Effector memory CD4-positive, alpha-beta T cell (primary cell): ENCODE data around the gene PLEKHA7.

ENCODE experiments used
- DNase-seq, 3 donors: peaks; one replicate each; pipeline ENCODE4 v3.0.0-alpha.2; 2020
- H3K27ac ChIP-seq: 2 replicates; pipeline ENCODE4 v1.7.0; 2013; ENCODE audit warnings: mild to moderate bottlenecking, low read length, moderate library complexity; ENCODE audit not compliant: insufficient read depth, poor library complexity, severe bottlenecking
- H3K27me3 ChIP-seq: replicated peaks from 2 replicates; pipeline ENCODE4 v1.7.0; 2013; ENCODE audit warnings: mild to moderate bottlenecking, low read length; ENCODE audit not compliant: insufficient read depth, control insufficient read depth, poor library complexity, severe bottlenecking
- H3K36me3 ChIP-seq: 2 replicates; pipeline ENCODE4 v1.7.0; 2013; ENCODE audit warnings: mild to moderate bottlenecking, low read length, moderate library complexity; ENCODE audit not compliant: control insufficient read depth, insufficient read depth
- H3K4me1 ChIP-seq: 2 replicates; pipeline ENCODE4 v1.7.0; 2013; ENCODE audit warnings: low read length, mild to moderate bottlenecking; ENCODE audit not compliant: control insufficient read depth, insufficient read depth, poor library complexity, severe bottlenecking
- H3K4me3 ChIP-seq: 2 replicates; pipeline ENCODE4 v1.7.0; 2013; ENCODE audit warnings: low read length, low read depth, mild to moderate bottlenecking; ENCODE audit not compliant: insufficient read depth, poor library complexity, severe bottlenecking
- H3K9me3 ChIP-seq: 2 replicates; pipeline ENCODE4 v1.7.0; 2013; ENCODE audit warnings: mild to moderate bottlenecking, low read length, moderate library complexity; ENCODE audit not compliant: control insufficient read depth

The PLEKHA7 gene

GRCh38 chr11:17024924-17025323, 10.7 kb upstream of the PLEKHA7 start:
- no peak overlapping the region for H3K4me3 ChIP-seq
- no peaks in the 10 kb centered on the region for H3K4me1 ChIP-seq
- H3K36me3 ChIP-seq = no peaks in the 10 kb centered on the region
- no peaks in the 10 kb centered on the region for H3K9me3 ChIP-seq
- no peak overlapping the region for H3K27ac ChIP-seq
- H3K27me3 ChIP-seq = no peaks in the 10 kb centered on the region
- DNase-seq = no peak

GRCh38 chr11:17021511-17021910, 7.3 kb upstream of the PLEKHA7 start:
- Histone ChIP-seq H3K4me1 (no peaks in the 10 kb centered on the region), H3K4me3 (no peak overlapping the region), H3K9me3 (no peaks in the 10 kb centered on the region), H3K27me3 (no peaks in the 10 kb centered on the region), H3K27ac (no peak overlapping the region), H3K36me3 (no peaks in the 10 kb centered on the region)
- no peak for DNase-seq

GRCh38 chr11:17020831-17021230, 6.6 kb upstream of the PLEKHA7 start:
- H3K9me3 ChIP-seq = no peaks in the 10 kb centered on the region
- no peaks in the 10 kb centered on the region for H3K36me3 ChIP-seq
- no peak overlapping the region for H3K4me3 ChIP-seq
- H3K27me3 ChIP-seq = no peaks in the 10 kb centered on the region
- no peaks in the 10 kb centered on the region for H3K4me1 ChIP-seq
- DNase-seq = no peak
- no peak overlapping the region for H3K27ac ChIP-seq

- Histone ChIP-seq H3K4me3 (no peak overlapping the region), H3K27me3 (no peaks in the 10 kb centered on the region), H3K27ac (no peak overlapping the region), H3K36me3 (no peaks in the 10 kb centered on the region), H3K9me3 (no peaks in the 10 kb centered on the region), H3K4me1 (no peaks in the 10 kb centered on the region)
- DNase-seq = no peak
Observed at GRCh38 chr11:17019232-17019631, 5.0 kb upstream of the PLEKHA7 start.

- no peak overlapping the region for H3K27ac ChIP-seq
Observed at GRCh38 chr11:17015627-17016126, 1.5 kb upstream of the PLEKHA7 start.

GRCh38 chr11:17014833-17015626, 816 bp upstream of the PLEKHA7 start:
- peak in 1 of 3 donors; percentile 5 for DNase-seq
- Histone ChIP-seq H3K27me3 (no peaks in the 10 kb centered on the region), H3K27ac (no peak overlapping the region), H3K36me3 (no peaks in the 10 kb centered on the region), H3K4me1 (peaks cover 9% of the 10 kb centered on the region), H3K9me3 (no peaks in the 10 kb centered on the region), H3K4me3 (peak overlapping the region; percentile 47)

More at GRCh38 chr11:17015627-17016126, 1.5 kb upstream of the PLEKHA7 start:
- no peak for DNase-seq
- Histone ChIP-seq H3K36me3 (no peaks in the 10 kb centered on the region), H3K27me3 (no peaks in the 10 kb centered on the region), H3K4me3 (no peak overlapping the region), H3K9me3 (no peaks in the 10 kb centered on the region), H3K4me1 (peaks cover 9% of the 10 kb centered on the region)

- Histone ChIP-seq H3K9me3 (no peaks in the 10 kb centered on the region), H3K4me1 (peaks cover 9% of the 10 kb centered on the region), H3K4me3 (peak overlapping the region; percentile 64), H3K27me3 (no peaks in the 10 kb centered on the region), H3K36me3 (no peaks in the 10 kb centered on the region), H3K27ac (no peak overlapping the region)
- peak in 1 of 3 donors; percentile 6 for DNase-seq
Observed at GRCh38 chr11:17013548-17014320, 480 bp downstream of the PLEKHA7 start.

- Histone ChIP-seq H3K9me3 (no peaks in the 10 kb centered on the region), H3K4me1 (peaks cover 9% of the 10 kb centered on the region), H3K4me3 (peak overlapping the region; percentile 64), H3K27me3 (no peaks in the 10 kb centered on the region), H3K27ac (no peak overlapping the region), H3K36me3 (no peaks in the 10 kb centered on the region)
- DNase-seq = no peak
Observed at GRCh38 chr11:17012712-17013547, 1.3 kb downstream of the PLEKHA7 start.

- H3K9me3 ChIP-seq = no peaks in the 10 kb centered on the region
- H3K27me3 ChIP-seq = no peaks in the 10 kb centered on the region
- no peaks in the 10 kb centered on the region for H3K36me3 ChIP-seq
- no peak overlapping the region for H3K27ac ChIP-seq
- DNase-seq = no peak
- no peak overlapping the region for H3K4me3 ChIP-seq
- H3K4me1 ChIP-seq = peaks cover 9% of the 10 kb centered on the region
Observed at GRCh38 chr11:17012179-17012578, 2.0 kb downstream of the PLEKHA7 start.
